ENCODE results near the gene STARD3.
"Not testable (repeated sequence)": the region's sequence is repeated elsewhere in the genome, so short reads cannot be mapped to it uniquely, and the experiment has no call there.

DNA sequence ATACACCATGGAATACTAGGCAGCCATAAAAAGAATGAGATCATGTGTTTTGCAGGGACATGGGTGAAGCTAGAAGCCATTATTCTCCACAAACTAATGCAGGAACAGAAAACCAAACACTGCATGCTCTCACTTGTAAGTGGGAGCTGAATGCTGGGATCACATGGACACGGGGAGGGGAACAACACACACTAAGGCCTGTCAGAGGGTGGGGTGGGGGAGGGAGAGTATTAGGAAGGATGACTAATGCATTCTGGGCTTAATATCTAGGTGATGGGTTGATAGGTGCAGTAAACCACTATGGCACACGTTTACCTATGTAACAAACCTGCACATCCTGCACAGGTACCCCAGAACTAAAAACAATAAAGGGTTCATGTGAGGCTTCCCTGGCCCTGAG is 46.8 kb upstream of the STARD3 start:
- TF ChIP-seq, protein P1, sequence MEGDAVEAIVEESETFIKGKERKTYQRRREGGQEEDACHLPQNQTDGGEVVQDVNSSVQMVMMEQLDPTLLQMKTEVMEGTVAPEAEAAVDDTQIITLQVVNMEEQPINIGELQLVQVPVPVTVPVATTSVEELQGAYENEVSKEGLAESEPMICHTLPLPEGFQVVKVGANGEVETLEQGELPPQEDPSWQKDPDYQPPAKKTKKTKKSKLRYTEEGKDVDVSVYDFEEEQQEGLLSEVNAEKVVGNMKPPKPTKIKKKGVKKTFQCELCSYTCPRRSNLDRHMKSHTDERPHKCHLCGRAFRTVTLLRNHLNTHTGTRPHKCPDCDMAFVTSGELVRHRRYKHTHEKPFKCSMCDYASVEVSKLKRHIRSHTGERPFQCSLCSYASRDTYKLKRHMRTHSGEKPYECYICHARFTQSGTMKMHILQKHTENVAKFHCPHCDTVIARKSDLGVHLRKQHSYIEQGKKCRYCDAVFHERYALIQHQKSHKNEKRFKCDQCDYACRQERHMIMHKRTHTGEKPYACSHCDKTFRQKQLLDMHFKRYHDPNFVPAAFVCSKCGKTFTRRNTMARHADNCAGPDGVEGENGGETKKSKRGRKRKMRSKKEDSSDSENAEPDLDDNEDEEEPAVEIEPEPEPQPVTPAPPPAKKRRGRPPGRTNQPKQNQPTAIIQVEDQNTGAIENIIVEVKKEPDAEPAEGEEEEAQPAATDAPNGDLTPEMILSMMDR (IDR thresholded peaks at IDR 0.05; ENCODE audit: low read length): not testable (repeated sequence)
- TF ChIP-seq EZH2 (IDR thresholded peaks at IDR 0.05; ENCODE audit: borderline replicate concordance, low read length): not testable (repeated sequence)
